ENCODE results near the gene FRMD8.

GRCh38 chr11:65375012-65375411 lies 11.4 kb upstream of the FRMD8 start:
- TF ChIP-seq POLR2A (IDR thresholded peaks at IDR 0.05) (no peak), CTCF (IDR thresholded peaks at IDR 0.05) (no peak)

All from ovary (tissue), 3 donors.